GM18907 (cell line): Measurements from ENCODE around the gene GPX4.
A peak's percentile ranks its signal among the peaks of the same experiment; 100 is the strongest.

Source experiments
- ATAC-seq: cut with Tn5 transposase; IDR thresholded peaks from one replicate; pipeline ENCODE4 v1.9.1; 2021; ENCODE audit warnings: mild to moderate bottlenecking, moderate library complexity; ENCODE audit not compliant: unreplicated experiment

The GPX4 gene

GRCh38 chr19:1068009-1069001 lies 35.5 kb upstream of the GPX4 start:
- no peak for ATAC-seq

DNA sequence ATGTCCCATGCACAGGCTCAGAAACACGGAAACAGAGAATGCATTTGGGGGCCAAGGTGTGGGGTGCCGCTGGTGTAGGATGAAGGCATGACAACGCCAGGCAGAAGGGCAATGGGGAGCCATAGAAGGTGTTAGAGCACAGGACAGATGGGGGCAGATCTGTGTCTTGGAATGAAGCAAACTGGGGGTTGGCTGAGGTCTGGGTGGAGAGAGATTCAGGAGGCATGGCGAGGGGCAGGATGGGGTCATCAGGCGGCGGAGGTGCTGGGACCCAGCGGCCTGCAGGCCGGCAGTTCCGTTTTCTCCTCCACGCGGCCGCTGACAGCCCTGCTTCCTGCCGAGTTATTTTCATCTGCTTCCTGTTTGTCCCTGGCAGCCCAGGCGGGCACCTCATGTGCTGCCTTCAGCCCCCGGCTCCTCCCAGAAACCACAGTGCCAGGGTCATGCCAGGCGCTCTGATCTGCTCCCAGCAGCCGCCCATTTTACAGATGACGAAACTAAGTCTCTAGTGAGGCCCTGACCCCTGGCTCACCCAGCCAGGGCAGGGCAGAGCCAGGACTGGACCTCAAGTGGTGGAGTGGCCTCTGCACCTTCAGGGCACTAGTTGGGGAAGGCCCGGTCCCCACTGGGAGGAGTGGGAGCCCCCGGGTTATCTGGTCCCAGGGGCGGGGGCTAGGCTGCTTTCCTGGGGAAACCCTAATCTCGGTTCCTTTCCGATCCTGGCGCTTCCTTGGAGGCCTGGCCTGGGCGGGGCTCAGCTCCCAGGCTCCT lies 34.6 kb upstream of the GPX4 start:
- no peak for ATAC-seq

GRCh38 chr19:1070576-1070930 lies 33.2 kb upstream of the GPX4 start:
- ATAC-seq: no peak

- ATAC-seq: no peak
Observed at GRCh38 chr19:1070931-1071791, 32.6 kb upstream of the GPX4 start.

GRCh38 chr19:1072371-1073015 lies 31.3 kb upstream of the GPX4 start:
- no peak for ATAC-seq

DNA sequence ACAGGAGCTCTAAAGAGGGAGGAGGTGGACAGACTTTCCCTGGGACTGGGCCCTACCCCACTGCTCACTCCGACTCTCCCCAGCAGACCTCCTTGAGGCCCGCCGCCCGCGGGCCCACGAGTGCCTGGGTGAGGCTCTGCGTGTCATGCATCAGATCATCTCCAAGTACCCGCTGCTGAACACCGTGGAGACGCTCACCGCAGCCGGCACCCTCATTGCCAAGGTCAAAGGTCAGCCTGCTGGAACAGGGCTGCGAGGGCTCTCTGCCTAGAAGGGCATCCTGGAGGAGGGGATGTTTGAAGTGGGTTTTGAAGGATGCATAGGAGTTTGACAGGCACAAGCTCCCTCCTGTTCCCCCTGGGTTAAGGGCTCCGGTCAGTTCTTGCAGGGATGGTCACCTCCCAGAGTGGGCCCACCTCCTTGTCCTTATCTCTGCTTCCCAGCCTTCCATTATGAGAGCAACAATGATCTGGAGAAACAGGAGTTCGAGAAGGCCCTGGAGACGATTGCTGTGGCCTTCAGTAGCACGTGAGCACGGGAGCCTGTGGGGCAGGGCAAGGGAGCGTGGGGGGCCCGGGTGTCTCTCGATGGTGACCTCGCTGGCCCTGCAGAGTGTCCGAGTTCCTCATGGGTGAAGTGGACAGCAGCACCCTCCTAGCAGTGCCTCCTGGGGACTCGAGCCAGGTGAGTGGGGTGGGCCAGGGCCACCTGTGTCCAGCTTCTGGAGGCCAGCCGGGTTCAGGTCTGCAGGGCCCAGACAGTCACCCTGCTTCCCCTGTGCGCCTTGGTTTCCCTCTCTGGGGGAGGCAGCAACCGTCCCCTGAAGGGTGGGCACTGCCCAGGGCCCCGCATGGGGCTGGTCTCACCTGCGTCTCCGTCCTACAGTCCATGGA lies 30.5 kb upstream of the GPX4 start:
- ATAC-seq: no peak

DNA sequence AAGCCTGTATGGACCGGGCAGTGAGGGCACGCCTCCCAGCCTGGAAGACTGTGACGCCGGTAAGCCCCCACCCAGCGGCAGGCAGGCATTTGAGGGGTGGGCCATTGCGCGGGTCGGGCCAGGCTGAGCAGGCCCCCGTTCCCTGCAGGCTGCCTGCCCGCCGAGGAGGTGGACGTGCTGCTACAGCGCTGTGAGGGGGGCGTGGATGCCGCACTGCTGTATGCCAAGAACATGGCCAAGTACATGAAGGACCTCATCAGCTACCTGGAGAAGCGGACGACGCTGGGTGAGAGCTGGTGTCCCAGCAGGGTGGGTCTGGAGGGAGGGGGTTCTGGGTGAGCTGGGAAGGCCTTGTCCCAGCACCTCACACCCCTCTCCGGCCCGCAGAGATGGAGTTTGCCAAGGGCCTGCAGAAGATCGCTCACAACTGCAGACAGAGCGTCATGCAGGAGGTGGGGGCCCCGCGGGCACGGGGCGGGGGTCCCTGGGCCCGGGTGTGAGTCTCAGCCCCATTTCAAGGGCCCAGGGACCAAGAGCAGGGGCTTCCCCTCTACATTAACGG lies 29.8 kb upstream of the GPX4 start:
- peak; percentile 16 for ATAC-seq

- ATAC-seq: peak; percentile 43
Observed at GRCh38 chr19:1074544-1075283, 29.1 kb upstream of the GPX4 start.

DNA sequence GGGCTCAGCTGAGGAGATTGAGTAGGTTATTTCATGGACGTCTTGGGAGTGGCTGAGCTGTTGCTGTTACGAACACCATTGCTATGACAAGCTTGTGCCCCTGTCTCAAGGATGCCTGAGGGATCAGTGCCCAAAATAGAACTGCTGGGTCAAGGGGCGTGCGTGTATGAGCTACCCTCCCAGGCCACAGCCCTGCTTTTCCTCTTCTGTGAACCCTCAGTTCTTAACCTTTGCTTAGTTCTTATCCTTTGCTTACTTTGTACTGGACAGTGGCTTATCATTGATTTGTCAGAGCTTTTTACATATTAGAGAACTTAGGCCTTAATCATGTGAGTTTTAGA lies 27.8 kb upstream of the GPX4 start:
- no peak for ATAC-seq

- peak; percentile 53 for ATAC-seq
Observed at GRCh38 chr19:1076951-1077350, 26.8 kb upstream of the GPX4 start.

DNA sequence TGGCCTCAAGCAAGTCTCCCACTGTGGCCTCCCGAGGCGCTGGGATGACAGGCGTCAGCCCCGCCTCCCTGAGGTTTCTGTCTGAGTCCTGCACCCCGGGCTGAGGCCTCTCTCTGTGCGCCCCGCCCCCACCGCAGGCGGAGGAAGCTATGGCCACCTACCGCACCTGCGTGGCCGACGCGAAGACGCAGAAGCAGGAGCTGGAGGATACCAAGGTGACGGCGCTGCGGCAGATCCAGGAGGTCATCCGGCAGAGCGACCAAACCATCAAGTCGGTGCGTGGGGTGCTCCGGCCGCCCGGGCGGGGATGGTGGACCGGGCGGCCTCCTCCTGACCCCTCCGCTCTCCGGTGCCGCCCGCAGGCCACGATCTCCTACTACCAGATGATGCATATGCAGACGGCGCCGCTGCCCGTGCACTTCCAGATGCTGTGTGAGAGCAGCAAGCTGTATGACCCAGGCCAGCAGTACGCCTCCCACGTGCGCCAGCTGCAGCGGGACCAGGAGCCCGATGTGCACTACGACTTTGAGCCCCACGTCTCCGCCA lies 24.2 kb upstream of the GPX4 start:
- ATAC-seq: no peak

GRCh38 chr19:1080360-1081161 lies 23.2 kb upstream of the GPX4 start:
- ATAC-seq: no peak

DNA sequence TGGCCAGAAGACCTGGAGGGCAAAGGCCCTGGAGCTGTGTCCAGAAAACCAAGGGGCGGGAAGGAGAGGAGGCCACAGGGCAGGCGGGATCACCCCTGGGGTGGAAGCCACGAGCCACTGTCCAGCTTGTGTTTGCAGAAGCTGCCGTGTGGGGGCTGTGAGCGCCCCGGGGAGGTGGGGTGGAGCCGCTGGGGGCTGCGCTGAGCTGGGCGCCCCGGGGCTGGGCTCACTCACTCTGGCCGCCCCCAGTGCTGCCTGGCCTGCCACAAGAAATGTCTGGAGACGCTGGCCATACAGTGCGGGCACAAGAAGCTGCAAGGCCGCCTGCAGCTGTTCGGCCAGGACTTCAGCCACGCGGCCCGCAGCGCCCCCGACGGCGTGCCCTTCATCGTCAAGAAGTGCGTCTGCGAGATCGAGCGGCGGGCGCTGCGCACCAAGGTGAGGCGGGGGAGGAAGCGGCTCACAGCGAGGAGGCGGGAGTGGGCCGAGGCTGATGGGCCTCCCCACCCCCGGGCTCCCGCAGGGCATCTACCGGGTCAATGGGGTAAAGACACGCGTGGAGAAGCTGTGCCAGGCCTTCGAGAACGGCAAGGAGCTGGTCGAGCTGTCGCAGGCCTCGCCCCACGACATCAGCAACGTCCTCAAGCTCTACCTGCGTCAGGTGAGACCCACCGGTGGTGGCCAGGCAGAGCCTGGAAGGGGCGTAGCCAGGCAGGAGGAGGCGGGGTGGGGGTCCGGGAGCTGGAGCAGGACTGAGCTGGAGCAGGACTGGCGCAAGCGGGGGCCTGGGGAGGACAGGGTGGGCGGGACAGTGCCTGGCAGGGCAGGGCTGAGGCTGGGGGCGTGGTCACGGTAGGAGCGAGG lies 22.3 kb upstream of the GPX4 start:
- no peak for ATAC-seq

DNA sequence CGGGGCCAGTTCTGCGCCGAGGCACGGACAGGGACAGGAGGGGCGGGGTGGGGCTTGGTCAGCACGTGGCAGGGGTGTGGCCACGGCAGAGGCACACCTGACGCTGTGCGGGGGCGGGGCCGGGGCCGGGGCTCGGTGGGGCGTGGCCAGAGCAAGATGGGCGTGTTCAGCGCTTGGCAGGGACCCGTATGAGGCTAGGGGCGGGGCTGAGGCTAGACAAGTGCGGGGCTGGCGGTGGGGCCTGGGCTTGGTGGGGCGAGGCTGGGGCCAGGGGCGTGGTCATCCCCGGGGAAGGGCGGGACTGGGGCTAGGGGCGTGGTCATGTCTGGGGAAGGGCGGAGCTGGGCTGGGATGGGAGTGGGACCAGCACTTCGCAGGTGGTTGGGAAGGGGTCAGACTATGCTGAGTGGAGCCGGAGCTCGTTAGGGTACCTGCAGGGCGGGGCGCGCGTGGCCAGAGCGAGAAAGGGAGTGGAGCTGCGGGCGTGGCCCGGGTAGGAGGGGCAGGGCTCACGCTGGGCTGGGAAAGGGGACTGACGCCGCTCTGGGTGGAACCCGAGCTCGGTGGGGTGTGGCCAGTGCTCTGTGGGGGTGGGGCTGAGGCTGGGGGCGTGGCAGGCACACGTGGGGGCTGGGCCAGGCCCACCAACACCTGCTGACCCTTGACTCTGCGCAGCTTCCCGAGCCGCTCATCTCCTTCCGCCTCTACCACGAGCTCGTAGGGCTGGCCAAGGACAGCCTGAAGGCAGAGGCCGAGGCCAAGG lies 21.4 kb upstream of the GPX4 start:
- no peak for ATAC-seq

- no peak for ATAC-seq
Observed at GRCh38 chr19:1082928-1083816, 20.6 kb upstream of the GPX4 start.
